Activated CD4-positive, CD25-positive, alpha-beta regulatory T cell treated with anti-CD3 and anti-CD28 coated beads, Interleukin-2, amount 50 U/mL, for 16 hours (primary cell): ENCODE measurements around the gene EXOC8.

Experiments
- DNase-seq: peaks from one replicate; pipeline ENCODE4 v3.0.0-alpha.2; 2020; ENCODE audit warnings: low read depth, low spot score

The EXOC8 gene

DNA sequence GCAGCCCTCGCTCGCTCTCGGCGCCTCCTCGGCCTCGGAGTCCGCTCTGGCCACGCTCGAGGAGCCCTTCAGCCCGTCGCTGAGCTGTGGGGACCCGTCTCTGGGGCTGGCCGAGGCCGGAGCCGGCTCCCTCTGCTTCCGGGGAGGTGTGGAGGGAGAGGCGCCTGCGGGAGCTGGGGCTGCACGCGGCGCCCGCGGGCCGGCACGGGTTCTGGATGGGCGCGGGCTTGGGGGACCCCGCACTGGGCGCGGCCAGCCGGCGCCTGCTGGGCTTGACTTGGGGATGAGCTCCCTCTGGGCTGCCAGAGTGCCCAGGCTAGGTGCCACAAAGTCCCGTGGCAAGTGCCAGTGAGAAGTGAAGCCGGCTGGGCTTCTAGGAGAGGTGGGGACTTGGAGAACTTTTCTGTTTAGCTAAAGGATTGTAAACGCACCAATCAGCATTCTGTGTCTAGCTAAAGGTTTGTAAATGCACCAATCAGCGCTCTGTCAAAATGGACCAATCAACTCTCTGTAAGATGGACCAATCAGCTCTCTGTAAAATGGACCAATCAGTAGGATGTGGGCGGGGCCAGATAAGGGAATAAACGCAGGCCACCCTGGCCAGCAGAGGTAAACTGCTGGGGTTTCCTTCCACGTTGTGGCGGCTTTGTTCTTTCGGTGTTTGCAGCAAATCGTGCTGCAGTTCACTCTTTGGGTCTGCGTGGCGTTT lies 20.2 kb downstream of the EXOC8 start:
- DNase-seq: no peak

DNA sequence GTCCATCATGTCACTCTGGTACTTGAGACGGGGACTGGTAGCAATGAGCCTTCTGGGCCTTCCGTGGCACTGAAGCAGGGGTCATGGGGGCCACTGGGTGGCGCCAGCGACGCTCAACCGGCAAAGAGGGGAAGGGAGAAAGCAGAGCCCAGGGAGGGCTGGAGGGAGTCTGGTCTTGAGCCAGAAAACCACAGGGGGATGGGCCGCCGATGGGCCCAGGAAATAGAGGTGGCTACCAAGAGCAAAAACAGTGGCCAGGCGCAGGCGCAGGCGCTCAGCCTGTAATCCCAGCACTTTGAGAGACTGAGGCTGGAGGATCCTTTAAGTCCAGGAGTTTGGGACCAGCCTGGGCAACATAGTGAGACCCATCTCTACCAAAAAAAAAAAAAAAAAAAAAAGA lies 21.8 kb downstream of the EXOC8 start:
- DNase-seq: no peak

DNA sequence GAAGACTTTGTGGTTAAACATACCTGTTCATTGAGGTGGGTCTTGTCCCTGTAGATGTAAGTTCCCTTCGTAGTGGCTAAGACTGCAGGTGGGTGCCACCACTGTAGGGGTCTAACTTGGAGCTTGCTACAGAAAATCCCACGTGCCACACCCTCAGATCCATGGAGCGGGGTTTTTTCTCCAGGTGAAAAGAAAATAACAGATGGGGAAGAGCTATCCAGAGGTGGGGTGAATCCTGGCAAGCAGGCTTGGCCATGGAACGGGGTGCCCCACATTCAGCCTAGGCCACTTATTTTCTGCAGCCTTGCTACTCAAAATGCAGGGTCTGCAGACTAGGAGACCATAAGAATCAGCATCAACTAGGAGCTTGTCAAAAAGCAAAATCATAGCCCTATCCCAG lies 24.0 kb downstream of the EXOC8 start:
- no peak for DNase-seq

DNA sequence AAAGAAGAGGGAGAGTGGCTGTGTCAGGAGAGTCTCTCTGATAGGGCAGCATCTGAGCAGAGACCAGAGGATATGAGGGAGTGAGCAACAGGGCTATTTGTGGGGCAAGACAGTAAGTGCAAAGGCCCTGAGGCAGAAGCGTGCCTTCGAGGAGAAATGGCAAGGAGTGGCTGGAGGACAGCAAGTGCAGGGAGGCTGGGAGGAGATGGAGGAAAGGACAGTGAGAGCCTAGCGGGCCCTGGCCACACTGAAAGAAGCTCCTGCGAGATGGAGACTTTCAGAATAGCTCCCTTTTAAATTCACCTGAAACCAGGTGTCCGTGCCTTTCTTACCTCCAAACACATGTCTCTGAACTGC lies 25.2 kb downstream of the EXOC8 start:
- DNase-seq: no peak

DNA sequence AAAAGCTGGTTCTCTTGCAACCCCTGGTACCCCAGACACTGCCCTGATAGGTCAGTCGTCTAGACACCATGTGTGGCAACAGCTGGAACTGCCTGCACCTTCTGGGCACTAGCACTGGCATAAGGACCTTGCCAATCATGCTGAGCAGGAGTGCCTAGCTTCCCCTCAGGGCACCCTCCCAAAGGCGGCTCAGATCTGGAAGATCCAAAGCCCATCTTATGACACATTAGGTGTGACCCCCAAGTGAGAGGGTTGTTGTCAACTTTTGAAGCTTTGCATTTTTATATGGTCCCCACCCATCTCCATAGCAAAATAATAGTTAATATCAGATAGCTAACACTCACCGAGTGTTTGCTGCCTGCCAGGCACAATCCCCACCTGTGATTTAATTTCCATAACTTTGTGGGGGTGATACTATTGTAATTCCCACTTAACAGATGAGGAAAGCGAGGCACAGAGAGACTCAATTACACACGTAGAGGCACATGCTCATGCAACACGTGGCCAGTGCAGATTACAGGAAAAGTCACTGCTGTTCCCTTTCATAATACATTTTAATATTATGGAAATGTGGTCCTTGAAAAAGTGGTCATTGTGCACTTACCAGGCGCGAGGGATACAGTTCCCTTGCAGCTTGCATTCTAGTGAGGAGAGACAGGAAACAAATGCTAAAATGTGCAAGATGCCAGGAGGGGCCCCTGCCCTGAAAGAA lies 25.8 kb downstream of the EXOC8 start:
- no peak for DNase-seq

DNA sequence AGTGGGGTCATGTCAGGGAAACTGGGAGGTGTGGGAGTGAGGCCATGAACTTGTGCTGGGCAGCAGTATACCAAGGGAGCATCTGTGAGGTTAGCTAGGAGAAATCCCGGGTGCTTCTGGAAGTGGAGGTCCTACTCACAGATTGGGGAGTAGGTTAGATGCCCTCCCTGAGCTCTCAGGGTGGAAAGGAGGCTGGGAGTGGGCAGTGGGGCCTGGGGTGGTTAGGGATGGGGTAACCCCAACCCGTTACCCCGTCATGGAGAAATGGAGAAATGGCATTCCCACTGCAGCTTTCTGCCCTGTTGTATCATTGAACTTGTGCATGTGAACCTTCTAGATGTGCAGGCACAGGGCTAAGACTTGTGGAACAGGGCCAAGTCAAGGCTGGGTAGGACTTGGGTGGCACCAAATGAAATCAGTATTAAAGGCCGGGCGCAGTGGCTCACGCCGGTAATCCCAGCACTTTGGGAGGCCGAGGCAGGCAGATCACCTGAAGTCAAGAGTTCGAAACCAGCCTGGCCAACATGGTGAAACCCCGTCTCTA lies 27.2 kb downstream of the EXOC8 start:
- no peak for DNase-seq

DNA sequence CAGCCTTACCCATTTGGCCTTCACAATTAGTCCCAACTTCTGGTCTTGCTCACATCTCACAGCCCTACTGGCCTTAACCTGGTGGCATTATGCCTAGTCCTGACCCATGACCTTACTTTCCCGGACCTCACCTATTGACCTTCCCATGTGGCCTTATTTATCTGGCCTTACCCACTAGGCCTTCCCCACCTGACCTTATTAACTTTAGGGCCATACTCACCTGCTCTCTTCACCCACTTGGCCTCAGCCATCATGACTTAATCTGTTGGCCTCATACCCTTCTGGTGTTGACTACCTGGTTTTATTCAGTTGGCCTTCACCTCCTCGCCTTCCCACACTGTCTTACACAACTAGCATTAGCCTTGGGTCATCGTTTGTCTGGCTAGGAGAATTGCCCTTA lies 35.7 kb downstream of the EXOC8 start:
- no peak for DNase-seq

DNA sequence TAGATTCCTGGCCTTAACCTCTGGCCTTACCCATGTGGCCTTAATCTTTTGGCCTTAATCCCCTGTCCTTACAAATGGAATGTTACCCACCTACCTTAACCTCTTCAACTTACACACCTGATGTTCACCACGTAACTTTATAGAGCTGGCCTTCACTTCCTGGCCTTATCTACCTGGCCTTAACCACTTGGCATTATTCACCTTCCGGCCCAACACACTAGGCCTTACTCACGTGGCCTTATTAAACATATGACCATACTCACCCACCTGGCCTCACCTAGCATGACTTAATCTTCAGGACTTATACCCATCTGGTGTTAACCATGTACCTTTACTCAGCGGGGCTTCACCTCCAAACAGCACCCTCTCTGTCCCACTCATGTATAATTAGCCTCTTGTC lies 41.7 kb downstream of the EXOC8 start:
- DNase-seq: no peak

DNA sequence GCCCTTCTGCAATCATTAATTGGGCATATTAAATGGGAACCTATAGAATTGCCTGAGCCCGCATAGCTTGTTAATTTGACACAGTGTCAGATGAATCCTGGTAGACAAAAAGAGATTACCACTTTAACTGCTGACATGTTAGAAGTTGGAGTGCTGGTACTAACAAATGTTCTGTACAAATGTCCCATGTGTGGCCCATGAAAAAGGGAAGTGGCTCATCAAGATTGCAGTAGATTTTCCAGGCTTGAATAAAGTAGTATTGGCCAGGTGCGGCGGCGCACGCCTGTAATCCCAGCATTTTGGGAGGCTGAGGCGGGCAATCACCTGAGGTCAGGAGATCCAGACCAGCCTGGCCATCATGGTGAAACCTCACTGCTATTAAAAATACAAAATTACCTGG lies 51.0 kb downstream of the EXOC8 start:
- DNase-seq: no peak

DNA sequence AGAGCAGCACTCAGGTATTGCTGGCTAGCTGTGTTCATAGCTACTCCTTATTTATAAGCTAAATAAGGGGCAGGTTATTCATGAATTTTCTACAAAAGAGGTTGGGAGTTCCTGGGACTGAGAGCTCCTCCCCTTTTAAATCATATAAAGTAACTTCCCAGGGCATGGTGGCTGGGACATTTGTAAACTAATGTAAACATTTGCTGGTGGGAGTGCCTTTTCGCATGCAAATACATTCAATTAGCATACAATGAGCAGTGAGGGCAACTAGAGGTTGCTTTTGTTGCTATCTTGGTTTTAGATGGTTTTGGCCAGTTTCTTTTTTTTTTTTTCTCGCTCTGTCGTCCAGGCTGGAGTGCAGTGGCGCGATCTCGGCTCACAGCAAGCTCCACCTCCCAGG lies 53.2 kb downstream of the EXOC8 start:
- DNase-seq: no peak
